ENCODE results near the gene LURAP1L.

- no peak for TF ChIP-seq CTCF (optimal IDR thresholded peaks at IDR 0.05 in 1 of 3, IDR thresholded peaks at IDR 0.05 in 1 of 3, conservative IDR thresholded peaks at IDR 0.05 in 1 of 3; ENCODE audit: extremely low read depth in 1 of 3, insufficient read depth in 2 of 3, low read length in 3 of 3)
- TF ChIP-seq EZH2 (IDR thresholded peaks at IDR 0.05; ENCODE audit: low read length): no peak
Observed at GRCh38 chr9:12781226-12781733, 6.5 kb downstream of the LURAP1L start.
